ENCODE data around the gene ARHGAP10.

DNA sequence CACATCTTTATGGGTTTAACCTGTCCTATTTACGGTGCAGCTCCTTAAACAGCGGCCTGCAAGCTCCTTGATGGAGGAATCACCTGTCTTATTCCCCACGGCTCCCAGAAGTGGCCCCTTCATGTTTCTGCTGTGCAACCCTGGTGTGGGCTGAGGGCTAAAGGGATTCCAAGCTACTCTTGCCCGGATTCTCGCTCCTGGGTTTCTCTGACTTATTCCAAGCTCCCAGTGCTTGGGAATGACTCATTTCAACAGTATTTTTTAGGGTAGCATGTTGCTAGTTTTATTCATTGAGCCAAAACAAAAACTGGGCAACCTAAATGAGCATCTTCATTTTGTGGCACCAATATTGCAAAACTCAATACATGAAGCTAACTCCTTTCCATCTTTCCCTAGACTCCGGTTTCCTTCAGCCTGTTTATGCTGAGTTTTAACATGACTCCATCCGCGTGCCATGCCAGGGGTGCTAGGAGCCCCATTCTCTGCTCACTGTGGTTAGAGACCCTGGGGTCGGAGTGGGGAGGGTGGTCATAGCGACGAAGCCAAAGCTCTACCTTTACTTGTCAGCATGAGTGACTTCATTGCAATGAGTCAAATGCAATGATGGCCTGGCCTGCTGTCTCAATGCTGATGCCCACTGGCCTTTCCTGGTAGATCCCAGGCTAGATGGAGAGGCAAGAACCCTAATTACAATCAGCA lies 360.6 kb downstream of the ARHGAP10 start:
- TF ChIP-seq, protein P1, sequence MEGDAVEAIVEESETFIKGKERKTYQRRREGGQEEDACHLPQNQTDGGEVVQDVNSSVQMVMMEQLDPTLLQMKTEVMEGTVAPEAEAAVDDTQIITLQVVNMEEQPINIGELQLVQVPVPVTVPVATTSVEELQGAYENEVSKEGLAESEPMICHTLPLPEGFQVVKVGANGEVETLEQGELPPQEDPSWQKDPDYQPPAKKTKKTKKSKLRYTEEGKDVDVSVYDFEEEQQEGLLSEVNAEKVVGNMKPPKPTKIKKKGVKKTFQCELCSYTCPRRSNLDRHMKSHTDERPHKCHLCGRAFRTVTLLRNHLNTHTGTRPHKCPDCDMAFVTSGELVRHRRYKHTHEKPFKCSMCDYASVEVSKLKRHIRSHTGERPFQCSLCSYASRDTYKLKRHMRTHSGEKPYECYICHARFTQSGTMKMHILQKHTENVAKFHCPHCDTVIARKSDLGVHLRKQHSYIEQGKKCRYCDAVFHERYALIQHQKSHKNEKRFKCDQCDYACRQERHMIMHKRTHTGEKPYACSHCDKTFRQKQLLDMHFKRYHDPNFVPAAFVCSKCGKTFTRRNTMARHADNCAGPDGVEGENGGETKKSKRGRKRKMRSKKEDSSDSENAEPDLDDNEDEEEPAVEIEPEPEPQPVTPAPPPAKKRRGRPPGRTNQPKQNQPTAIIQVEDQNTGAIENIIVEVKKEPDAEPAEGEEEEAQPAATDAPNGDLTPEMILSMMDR (IDR thresholded peaks at IDR 0.05; ENCODE audit: borderline replicate concordance, extremely low read depth, low read length, poor library complexity, severe bottlenecking): no peak
- no peak for TF ChIP-seq EZH2 (IDR thresholded peaks at IDR 0.05; ENCODE audit: borderline replicate concordance, low read depth, low read length, severe bottlenecking)

Data from DND-41 (cell line).